Measurements from ENCODE around the gene HPCAL1. TPM values are rescaled to one million over a fixed set of nuclear protein-coding genes. Genes with fewer than 3 reads are reported as not detected.

The HPCAL1 gene
- total and polyA plus RNA-seq, 2 of the 8 experiments (the other 6 are each of a cell fraction or from before 2014, with no cell fraction given): 5.8 to 8.6 TPM

GRCh38 chr2:10377747-10378085 lies 75.0 kb downstream of the HPCAL1 start:
- no peak overlapping the region for H3K23ac ChIP-seq (ENCODE audit: insufficient read length)
- FAIRE-seq (no peak), DNase-seq (ENCODE audit: low read depth in 1 of 2, low spot score in 2 of 2) (no peak)
- no peak overlapping the region for H2AFZ ChIP-seq (ENCODE audit: low read length)
- H2BK120ac ChIP-seq (replicated peaks; ENCODE audit: low read depth, low read length): no peak overlapping the region
- H3K23me2 ChIP-seq (ENCODE audit: low read depth, low read length): no peaks in the 10 kb centered on the region
- no peak overlapping the region for H3K27ac ChIP-seq (ENCODE audit: low read depth, low read length)
- CTCF ChIA-PET (ENCODE audit: partially characterized antibody): interaction anchor here (0.6 to 1.0 kb wide), 2 partner anchors 25 to 253 kb away, joined by 3 read pairs; no protein-coding TSS in a partner anchor
- no peak overlapping the region; the same call in 1 of the 2 replicates for H2BK12ac ChIP-seq (ENCODE audit: low read depth, low read length)
- no peak overlapping the region; the same call in 1 of the 2 replicates for H3K18ac ChIP-seq (ENCODE audit: extremely low read depth, low read length)
- no peak overlapping the region for H4K8ac ChIP-seq (ENCODE audit: extremely low read depth, insufficient read depth, low read length)
- H4K20me1 ChIP-seq (replicated peaks in 1 of 2; ENCODE audit: control insufficient read depth in 1 of 2, insufficient read depth in 2 of 2, low read length in 2 of 2): no peaks in the 10 kb centered on the region
- 83% methylated on average over 10 of the region's 12 CpGs; no CpG with 5 or more reads in 1 of the 2 experiments for WGBS, 2 experiments (ENCODE audit: extremely low coverage in 1 of 2, insufficient coverage in 1 of 2, insufficient read length in 1 of 2, insufficient replicate concordance in 2 of 2, low coverage in 1 of 2, low lambda C conversion rate in 2 of 2, missing lambda C conversion rate in 1 of 2)
- H3K9ac ChIP-seq (replicated peaks in 1 of 4; ENCODE audit: extremely low read depth in 1 of 4, low read depth in 3 of 4, low read length in 3 of 4): no peak overlapping the region
- H4K5ac ChIP-seq (ENCODE audit: insufficient read length, low read depth, low read length): no peak overlapping the region
- peaks cover 5 to 21% (median 14%) of the 10 kb centered on the region in 4 experiments for H3K4me1 ChIP-seq (replicated peaks in 1 of 4; ENCODE audit: control insufficient read depth in 3 of 4, insufficient read depth in 4 of 4, low read length in 3 of 4)
- no peaks in the 10 kb centered on the region for H3K27me3 ChIP-seq (replicated peaks in 1 of 4; ENCODE audit: control insufficient read depth in 3 of 4, extremely low read depth in 1 of 4, insufficient read depth in 3 of 4, low read length in 3 of 4)
- H2BK20ac ChIP-seq (ENCODE audit: low read length): no peak overlapping the region
- no peak overlapping the region for H4K91ac ChIP-seq (replicated peaks; ENCODE audit: insufficient read length, low read length)
- H3K4ac ChIP-seq (replicated peaks; ENCODE audit: insufficient read length, low read depth, low read length): no peak overlapping the region
- no peaks in the 10 kb centered on the region for H3K9me3 ChIP-seq (ENCODE audit: insufficient read depth in 2 of 2, low read depth in 1 of 2, low read length in 1 of 2)
- H3K56ac ChIP-seq (replicated peaks; ENCODE audit: insufficient read length, low read depth, low read length): no peak overlapping the region
- POLR2A ChIA-PET (ENCODE audit: partially characterized antibody): no interaction called here
- H3K4me2 ChIP-seq (ENCODE audit: insufficient read depth in 1 of 2, low read depth in 2 of 2, low read length in 2 of 2): no peak overlapping the region
- no peak overlapping the region for H2AK5ac ChIP-seq (ENCODE audit: low read depth, low read length)
- no peaks in the 10 kb centered on the region for H3K79me2 ChIP-seq (ENCODE audit: control insufficient read depth in 1 of 2, insufficient read depth in 2 of 2, low read length in 2 of 2)
- no peak overlapping the region for H2BK15ac ChIP-seq (ENCODE audit: low read length)
- H3K36me3 ChIP-seq (ENCODE audit: control insufficient read depth in 2 of 4, insufficient read depth in 4 of 4, low read length in 3 of 4): no peaks in the 10 kb centered on the region
- no peak overlapping the region for H2BK5ac ChIP-seq (ENCODE audit: low read depth, low read length)
- H3K14ac ChIP-seq (ENCODE audit: insufficient read length): no peak overlapping the region
- no peak overlapping the region for H3K4me3 ChIP-seq (ENCODE audit: extremely low read depth in 1 of 4, insufficient read depth in 2 of 4, low read depth in 3 of 4, low read length in 4 of 4)
- no peaks in the 10 kb centered on the region for H3K79me1 ChIP-seq (ENCODE audit: low read depth, low read length)
- no peak for TF ChIP-seq ASH2L (IDR thresholded peaks at IDR 0.05; ENCODE audit: low read length)
- no peak for TF ChIP-seq SIN3A (conservative IDR thresholded peaks at IDR 0.05 in 1 of 2, IDR thresholded peaks at IDR 0.05 in 1 of 2; ENCODE audit: low read depth in 1 of 2, low read length in 2 of 2)
- no peak for TF ChIP-seq POLR2AphosphoS5 (IDR thresholded peaks at IDR 0.05; ENCODE audit: low read depth, low read length)
- TF ChIP-seq CEBPB (IDR thresholded peaks at IDR 0.05; ENCODE audit: low read depth, low read length): no peak
- no peak for TF ChIP-seq FOSL1 (IDR thresholded peaks at IDR 0.05; ENCODE audit: insufficient read depth, low read depth, low read length)
- TF ChIP-seq JUND (IDR thresholded peaks at IDR 0.05; ENCODE audit: low read length): no peak
- no peak for TF ChIP-seq ZNF274 (IDR thresholded peaks at IDR 0.05; ENCODE audit: borderline replicate concordance, extremely low read depth, low read length)
- TF ChIP-seq CTBP2 (IDR thresholded peaks at IDR 0.05; ENCODE audit: borderline replicate concordance, insufficient read depth, insufficient read length, low read length): no peak
- TF ChIP-seq TAF7 (optimal IDR thresholded peaks at IDR 0.05; ENCODE audit: borderline replicate concordance, low read depth, low read length): no peak
- TF ChIP-seq KDM5A (IDR thresholded peaks at IDR 0.05; ENCODE audit: low read length): no peak
- TF ChIP-seq RAD21 (IDR thresholded peaks at IDR 0.05 in 1 of 2, conservative IDR thresholded peaks at IDR 0.05 in 1 of 2; ENCODE audit: low read depth in 2 of 2, low read length in 2 of 2): no peak
- TF ChIP-seq JUN (IDR thresholded peaks at IDR 0.05; ENCODE audit: low read depth, low read length): no peak
- TF ChIP-seq SIX5 (IDR thresholded peaks at IDR 0.05; ENCODE audit: low read depth, low read length): no peak
- no peak for TF ChIP-seq GABPA (IDR thresholded peaks at IDR 0.05; ENCODE audit: borderline replicate concordance, insufficient read depth, low read length)
- TF ChIP-seq, protein P1, sequence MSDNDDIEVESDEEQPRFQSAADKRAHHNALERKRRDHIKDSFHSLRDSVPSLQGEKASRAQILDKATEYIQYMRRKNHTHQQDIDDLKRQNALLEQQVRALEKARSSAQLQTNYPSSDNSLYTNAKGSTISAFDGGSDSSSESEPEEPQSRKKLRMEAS (IDR thresholded peaks at IDR 0.05): no peak
